ENCODE data around the gene TRIP13. TPM values are rescaled to one million over a fixed set of nuclear protein-coding genes. Genes with fewer than 3 reads are reported as not detected.

TRIP13 gene
- total and polyA plus RNA-seq, 2 experiments from 2014 or later = 42.5 to 44.8 TPM

DNA sequence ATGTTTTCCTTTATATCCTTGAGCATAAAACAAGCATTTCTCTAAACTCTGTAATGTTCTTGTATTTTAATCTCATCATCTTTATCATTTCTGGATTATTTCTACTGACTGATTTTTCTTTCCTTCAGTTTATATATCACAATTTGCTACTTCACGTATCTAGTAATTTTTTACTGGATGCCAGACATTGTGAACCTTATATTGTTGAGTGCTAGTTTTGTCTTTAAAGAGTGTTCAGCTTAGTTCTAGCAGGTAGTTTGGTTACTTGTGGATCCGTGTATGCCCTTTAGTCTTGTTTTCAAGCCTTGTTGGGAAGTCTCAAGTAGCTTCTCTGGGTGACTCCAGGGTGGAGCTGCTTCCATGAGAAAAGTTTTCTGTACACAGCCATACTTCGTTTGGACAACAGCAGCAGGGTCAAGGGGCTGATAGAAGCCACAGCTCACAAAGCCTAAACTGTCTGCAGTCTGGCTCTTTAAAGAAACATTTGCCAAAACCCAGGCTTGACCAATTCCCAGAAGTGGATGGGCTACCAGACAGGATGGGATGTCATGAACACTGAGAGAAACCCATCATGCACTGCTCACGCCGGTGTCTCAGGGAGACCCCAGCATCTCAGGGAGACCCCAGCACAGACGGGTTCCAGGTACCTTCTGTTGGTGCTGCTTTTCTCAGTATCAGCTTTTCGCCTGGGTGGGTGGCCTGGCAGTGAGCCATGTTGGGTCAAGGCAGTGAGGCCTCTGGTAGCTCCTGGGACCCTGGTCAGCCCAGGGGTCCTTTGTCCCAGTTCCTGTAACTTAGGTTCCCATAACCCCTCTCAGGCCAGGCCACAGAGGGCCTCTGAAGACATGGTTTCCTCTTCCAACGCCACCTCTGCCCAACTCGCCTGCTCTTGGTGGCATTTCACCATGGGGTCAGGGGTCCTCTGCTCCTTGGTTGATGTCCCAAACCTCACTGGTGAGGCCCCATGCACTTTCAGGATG is 29.1 kb downstream of the TRIP13 start:
- H3K4me3 Mint-ChIP-seq = no peak overlapping the region
- Histone ChIP-seq H3K36me3 (ENCODE audit: insufficient read depth) (peaks cover 21% of the 10 kb centered on the region), H3K4me2 (no peak overlapping the region), H3K9me2 (ENCODE audit: insufficient read depth) (no peaks in the 10 kb centered on the region), H3F3A (replicated peaks; ENCODE audit: low read depth) (no peaks in the 10 kb centered on the region), H3K27ac (ENCODE audit: low read depth) (no peak overlapping the region), H4K20me1 (replicated peaks; ENCODE audit: insufficient read depth) (0 out of 2 replicates have a peak, but pooled peaks cover 22% of the 10 kb centered on the region), H3K79me2 (replicated peaks; ENCODE audit: insufficient read depth) (no peaks in the 10 kb centered on the region), H3K27me3 (ENCODE audit: insufficient read depth) (peaks cover 15% of the 10 kb centered on the region), H3K4me1 (ENCODE audit: insufficient read depth) (no peaks in the 10 kb centered on the region), H3K4me3 (no peak overlapping the region), H2AFZ (no peak overlapping the region)
- TF ChIP-seq ZNF331 (CRISPR knock-in tag; IDR thresholded peaks at IDR 0.05; ENCODE audit: low read depth) = no peak
- no peak for TF ChIP-seq ZNF114 (CRISPR knock-in tag; IDR thresholded peaks at IDR 0.05)
- TF ChIP-seq, protein P1, sequence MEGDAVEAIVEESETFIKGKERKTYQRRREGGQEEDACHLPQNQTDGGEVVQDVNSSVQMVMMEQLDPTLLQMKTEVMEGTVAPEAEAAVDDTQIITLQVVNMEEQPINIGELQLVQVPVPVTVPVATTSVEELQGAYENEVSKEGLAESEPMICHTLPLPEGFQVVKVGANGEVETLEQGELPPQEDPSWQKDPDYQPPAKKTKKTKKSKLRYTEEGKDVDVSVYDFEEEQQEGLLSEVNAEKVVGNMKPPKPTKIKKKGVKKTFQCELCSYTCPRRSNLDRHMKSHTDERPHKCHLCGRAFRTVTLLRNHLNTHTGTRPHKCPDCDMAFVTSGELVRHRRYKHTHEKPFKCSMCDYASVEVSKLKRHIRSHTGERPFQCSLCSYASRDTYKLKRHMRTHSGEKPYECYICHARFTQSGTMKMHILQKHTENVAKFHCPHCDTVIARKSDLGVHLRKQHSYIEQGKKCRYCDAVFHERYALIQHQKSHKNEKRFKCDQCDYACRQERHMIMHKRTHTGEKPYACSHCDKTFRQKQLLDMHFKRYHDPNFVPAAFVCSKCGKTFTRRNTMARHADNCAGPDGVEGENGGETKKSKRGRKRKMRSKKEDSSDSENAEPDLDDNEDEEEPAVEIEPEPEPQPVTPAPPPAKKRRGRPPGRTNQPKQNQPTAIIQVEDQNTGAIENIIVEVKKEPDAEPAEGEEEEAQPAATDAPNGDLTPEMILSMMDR (conservative IDR thresholded peaks at IDR 0.05; ENCODE audit: low read depth in 2 of 2) = no peak
- TF ChIP-seq, protein P2, sequence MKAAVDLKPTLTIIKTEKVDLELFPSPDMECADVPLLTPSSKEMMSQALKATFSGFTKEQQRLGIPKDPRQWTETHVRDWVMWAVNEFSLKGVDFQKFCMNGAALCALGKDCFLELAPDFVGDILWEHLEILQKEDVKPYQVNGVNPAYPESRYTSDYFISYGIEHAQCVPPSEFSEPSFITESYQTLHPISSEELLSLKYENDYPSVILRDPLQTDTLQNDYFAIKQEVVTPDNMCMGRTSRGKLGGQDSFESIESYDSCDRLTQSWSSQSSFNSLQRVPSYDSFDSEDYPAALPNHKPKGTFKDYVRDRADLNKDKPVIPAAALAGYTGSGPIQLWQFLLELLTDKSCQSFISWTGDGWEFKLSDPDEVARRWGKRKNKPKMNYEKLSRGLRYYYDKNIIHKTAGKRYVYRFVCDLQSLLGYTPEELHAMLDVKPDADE (IDR thresholded peaks at IDR 0.05) = no peak
- TF ChIP-seq JUNB (IDR thresholded peaks at IDR 0.05; ENCODE audit: unreplicated experiment) = no peak
- no peak for TF ChIP-seq NANOG (IDR thresholded peaks at IDR 0.05; ENCODE audit: borderline replicate concordance)
- no peak for TF ChIP-seq STAT1 (IDR thresholded peaks at IDR 0.05; ENCODE audit: unreplicated experiment)
- TF ChIP-seq, protein P3, sequence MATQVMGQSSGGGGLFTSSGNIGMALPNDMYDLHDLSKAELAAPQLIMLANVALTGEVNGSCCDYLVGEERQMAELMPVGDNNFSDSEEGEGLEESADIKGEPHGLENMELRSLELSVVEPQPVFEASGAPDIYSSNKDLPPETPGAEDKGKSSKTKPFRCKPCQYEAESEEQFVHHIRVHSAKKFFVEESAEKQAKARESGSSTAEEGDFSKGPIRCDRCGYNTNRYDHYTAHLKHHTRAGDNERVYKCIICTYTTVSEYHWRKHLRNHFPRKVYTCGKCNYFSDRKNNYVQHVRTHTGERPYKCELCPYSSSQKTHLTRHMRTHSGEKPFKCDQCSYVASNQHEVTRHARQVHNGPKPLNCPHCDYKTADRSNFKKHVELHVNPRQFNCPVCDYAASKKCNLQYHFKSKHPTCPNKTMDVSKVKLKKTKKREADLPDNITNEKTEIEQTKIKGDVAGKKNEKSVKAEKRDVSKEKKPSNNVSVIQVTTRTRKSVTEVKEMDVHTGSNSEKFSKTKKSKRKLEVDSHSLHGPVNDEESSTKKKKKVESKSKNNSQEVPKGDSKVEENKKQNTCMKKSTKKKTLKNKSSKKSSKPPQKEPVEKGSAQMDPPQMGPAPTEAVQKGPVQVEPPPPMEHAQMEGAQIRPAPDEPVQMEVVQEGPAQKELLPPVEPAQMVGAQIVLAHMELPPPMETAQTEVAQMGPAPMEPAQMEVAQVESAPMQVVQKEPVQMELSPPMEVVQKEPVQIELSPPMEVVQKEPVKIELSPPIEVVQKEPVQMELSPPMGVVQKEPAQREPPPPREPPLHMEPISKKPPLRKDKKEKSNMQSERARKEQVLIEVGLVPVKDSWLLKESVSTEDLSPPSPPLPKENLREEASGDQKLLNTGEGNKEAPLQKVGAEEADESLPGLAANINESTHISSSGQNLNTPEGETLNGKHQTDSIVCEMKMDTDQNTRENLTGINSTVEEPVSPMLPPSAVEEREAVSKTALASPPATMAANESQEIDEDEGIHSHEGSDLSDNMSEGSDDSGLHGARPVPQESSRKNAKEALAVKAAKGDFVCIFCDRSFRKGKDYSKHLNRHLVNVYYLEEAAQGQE (IDR thresholded peaks at IDR 0.05; ENCODE audit: unreplicated experiment) = no peak
- TF ChIP-seq, protein P4, sequence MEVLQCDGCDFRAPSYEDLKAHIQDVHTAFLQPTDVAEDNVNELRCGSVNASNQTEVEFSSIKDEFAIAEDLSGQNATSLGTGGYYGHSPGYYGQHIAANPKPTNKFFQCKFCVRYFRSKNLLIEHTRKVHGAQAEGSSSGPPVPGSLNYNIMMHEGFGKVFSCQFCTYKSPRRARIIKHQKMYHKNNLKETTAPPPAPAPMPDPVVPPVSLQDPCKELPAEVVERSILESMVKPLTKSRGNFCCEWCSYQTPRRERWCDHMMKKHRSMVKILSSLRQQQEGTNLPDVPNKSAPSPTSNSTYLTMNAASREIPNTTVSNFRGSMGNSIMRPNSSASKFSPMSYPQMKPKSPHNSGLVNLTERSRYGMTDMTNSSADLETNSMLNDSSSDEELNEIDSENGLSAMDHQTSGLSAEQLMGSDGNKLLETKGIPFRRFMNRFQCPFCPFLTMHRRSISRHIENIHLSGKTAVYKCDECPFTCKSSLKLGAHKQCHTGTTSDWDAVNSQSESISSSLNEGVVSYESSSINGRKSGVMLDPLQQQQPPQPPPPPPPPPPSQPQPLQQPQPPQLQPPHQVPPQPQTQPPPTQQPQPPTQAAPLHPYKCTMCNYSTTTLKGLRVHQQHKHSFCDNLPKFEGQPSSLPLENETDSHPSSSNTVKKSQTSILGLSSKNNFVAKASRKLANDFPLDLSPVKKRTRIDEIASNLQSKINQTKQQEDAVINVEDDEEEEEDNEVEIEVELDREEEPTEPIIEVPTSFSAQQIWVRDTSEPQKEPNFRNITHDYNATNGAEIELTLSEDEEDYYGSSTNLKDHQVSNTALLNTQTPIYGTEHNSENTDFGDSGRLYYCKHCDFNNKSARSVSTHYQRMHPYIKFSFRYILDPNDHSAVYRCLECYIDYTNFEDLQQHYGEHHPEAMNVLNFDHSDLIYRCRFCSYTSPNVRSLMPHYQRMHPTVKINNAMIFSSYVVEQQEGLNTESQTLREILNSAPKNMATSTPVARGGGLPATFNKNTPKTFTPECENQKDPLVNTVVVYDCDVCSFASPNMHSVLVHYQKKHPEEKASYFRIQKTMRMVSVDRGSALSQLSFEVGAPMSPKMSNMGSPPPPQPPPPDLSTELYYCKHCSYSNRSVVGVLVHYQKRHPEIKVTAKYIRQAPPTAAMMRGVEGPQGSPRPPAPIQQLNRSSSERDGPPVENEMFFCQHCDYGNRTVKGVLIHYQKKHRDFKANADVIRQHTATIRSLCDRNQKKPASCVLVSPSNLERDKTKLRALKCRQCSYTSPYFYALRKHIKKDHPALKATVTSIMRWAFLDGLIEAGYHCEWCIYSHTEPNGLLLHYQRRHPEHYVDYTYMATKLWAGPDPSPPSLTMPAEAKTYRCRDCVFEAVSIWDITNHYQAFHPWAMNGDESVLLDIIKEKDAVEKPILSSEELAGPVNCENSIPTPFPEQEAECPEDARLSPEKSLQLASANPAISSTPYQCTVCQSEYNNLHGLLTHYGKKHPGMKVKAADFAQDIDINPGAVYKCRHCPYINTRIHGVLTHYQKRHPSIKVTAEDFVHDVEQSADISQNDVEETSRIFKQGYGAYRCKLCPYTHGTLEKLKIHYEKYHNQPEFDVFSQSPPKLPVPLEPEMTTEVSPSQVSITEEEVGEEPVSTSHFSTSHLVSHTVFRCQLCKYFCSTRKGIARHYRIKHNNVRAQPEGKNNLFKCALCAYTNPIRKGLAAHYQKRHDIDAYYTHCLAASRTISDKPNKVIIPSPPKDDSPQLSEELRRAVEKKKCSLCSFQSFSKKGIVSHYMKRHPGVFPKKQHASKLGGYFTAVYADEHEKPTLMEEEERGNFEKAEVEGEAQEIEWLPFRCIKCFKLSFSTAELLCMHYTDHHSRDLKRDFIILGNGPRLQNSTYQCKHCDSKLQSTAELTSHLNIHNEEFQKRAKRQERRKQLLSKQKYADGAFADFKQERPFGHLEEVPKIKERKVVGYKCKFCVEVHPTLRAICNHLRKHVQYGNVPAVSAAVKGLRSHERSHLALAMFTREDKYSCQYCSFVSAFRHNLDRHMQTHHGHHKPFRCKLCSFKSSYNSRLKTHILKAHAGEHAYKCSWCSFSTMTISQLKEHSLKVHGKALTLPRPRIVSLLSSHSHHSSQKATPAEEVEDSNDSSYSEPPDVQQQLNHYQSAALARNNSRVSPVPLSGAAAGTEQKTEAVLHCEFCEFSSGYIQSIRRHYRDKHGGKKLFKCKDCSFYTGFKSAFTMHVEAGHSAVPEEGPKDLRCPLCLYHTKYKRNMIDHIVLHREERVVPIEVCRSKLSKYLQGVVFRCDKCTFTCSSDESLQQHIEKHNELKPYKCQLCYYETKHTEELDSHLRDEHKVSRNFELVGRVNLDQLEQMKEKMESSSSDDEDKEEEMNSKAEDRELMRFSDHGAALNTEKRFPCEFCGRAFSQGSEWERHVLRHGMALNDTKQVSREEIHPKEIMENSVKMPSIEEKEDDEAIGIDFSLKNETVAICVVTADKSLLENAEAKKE (CRISPR knock-in tag; IDR thresholded peaks at IDR 0.05) = no peak
- no peak for TF ChIP-seq POLR2AphosphoS5 (IDR thresholded peaks at IDR 0.05; ENCODE audit: low read depth)
- no peak for TF ChIP-seq CREB1 (CRISPR knock-in tag; IDR thresholded peaks at IDR 0.05; ENCODE audit: low read depth)
- TF ChIP-seq EZH2phosphoT487 (IDR thresholded peaks at IDR 0.05; ENCODE audit: unreplicated experiment) = no peak
- TF ChIP-seq EZH2 (IDR thresholded peaks at IDR 0.05; ENCODE audit: low read depth, unreplicated experiment) = no peak
- H3K36me3 Mint-ChIP-seq (ENCODE audit: low read depth) = peaks cover 21% of the 10 kb centered on the region
- no peak overlapping the region for H3K27ac Mint-ChIP-seq
- peaks cover 2% of the 10 kb centered on the region; the same call in 2 of the 3 replicates for H3K4me1 Mint-ChIP-seq
- H3K27me3 Mint-ChIP-seq (ENCODE audit: insufficient read depth, low read depth, poor library complexity) = peaks cover 16% of the 10 kb centered on the region
- ATAC-seq = no peak
- DNase-seq (ENCODE audit: low spot score) = no peak
- no peaks in the 10 kb centered on the region for H3K9me3 Mint-ChIP-seq
